Loucy (cell line): Measurements from ENCODE around the gene L3MBTL3.

Source experiments
- EZH2phosphoT487 ChIP-seq: fragments of 200-600 bp; IDR thresholded peaks from 2 replicates; pipeline ENCODE4 v1.6.1; 2018; ENCODE audit warnings: antibody characterized with exemption, mild to moderate bottlenecking, moderate library complexity, borderline replicate concordance
- TF ChIP-seq, protein P1 (sequence below): fragments of 200-600 bp; sonication (generic); conservative IDR thresholded peaks from 2 replicates; pipeline ENCODE4 v1.5.1; 2014; ENCODE audit warnings: mild to moderate bottlenecking, antibody characterized with exemption, low read length

DNA sequence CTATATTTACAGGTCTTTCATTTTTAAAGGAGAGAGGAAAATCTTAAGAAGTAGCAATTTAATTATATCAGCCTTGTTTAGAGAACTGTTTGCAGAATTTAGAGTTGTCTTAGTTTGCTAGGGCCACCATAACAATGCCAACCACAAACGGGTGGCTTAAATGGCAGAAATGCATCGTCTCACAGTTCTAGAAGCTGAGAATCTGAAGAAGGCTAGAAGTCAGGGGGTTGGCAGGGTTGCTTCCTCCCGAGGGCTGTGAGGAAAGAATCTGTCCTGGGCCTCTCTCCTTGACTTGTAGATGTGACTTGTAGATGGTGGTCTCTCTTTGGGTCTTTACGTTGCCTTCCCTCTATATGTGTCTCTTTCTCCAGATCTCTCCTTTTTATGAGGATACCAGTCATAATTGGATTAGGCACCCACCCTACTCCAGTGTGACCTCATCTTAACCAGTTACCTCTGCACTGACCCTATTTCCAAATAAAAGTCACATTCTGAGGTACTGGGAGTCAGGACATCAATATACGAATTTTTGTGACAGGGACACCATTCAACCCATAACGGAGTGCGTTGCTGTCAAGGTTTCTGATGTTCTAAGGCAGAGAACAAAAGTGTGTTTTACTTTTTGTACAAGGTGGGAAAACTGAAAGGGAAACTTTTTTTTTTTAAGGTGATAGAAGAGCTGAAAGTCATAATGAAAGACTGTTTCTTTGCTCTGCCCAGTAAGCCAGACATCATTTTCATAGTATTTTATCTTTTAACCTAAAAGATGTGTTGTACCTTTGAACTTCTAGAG, 119.9 kb downstream of the L3MBTL3 start:
- TF ChIP-seq, protein P1, sequence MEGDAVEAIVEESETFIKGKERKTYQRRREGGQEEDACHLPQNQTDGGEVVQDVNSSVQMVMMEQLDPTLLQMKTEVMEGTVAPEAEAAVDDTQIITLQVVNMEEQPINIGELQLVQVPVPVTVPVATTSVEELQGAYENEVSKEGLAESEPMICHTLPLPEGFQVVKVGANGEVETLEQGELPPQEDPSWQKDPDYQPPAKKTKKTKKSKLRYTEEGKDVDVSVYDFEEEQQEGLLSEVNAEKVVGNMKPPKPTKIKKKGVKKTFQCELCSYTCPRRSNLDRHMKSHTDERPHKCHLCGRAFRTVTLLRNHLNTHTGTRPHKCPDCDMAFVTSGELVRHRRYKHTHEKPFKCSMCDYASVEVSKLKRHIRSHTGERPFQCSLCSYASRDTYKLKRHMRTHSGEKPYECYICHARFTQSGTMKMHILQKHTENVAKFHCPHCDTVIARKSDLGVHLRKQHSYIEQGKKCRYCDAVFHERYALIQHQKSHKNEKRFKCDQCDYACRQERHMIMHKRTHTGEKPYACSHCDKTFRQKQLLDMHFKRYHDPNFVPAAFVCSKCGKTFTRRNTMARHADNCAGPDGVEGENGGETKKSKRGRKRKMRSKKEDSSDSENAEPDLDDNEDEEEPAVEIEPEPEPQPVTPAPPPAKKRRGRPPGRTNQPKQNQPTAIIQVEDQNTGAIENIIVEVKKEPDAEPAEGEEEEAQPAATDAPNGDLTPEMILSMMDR: no peak
- no peak for TF ChIP-seq EZH2phosphoT487
